IMR-90 (cell line): ENCODE data around the gene TLK2.
"Not testable (repeated sequence)": the region's sequence is repeated elsewhere in the genome, so short reads cannot be mapped to it uniquely, and the experiment has no call there.

Experiments used
- BHLHE40 ChIP-seq: fragments of 150-350 bp; IDR thresholded peaks from 2 replicates; pipeline ENCODE4 v1.6.1; 2016; ENCODE audit warnings: mild to moderate bottlenecking, low read depth, low read length
- CEBPB ChIP-seq: IDR thresholded peaks from 2 replicates; pipeline ENCODE4 v1.6.1; 2012; ENCODE audit warnings: low read depth, low read length, improper control_type of control experiment
- CTCF ChIP-seq: conservative IDR thresholded peaks from 2 replicates; pipeline ENCODE4 v1.5.1; 2012; ENCODE audit warnings: mild to moderate bottlenecking, low read depth, low read length, improper control_type of control experiment
- FOS ChIP-seq: fragments of 150-350 bp; IDR thresholded peaks from 2 replicates; pipeline ENCODE4 v1.6.1; 2016; ENCODE audit warnings: low read depth, low read length
- MAFK ChIP-seq: IDR thresholded peaks from 2 replicates; pipeline ENCODE4 v1.6.1; 2012; ENCODE audit warnings: low read depth, low read length, improper control_type of control experiment
- POLR2A ChIP-seq: IDR thresholded peaks from 2 replicates; pipeline ENCODE4 v1.6.1; 2012; ENCODE audit warnings: mild to moderate bottlenecking, low read depth, low read length
- RAD21 ChIP-seq: IDR thresholded peaks from 2 replicates; pipeline ENCODE4 v1.6.1; 2012; ENCODE audit warnings: low read length, improper control_type of control experiment
- RCOR1 ChIP-seq: IDR thresholded peaks from 2 replicates; pipeline ENCODE4 v1.6.1; 2012; ENCODE audit warnings: mild to moderate bottlenecking, low read length, improper control_type of control experiment; ENCODE audit not compliant: insufficient replicate concordance
- RFX5 ChIP-seq: IDR thresholded peaks from 2 replicates; pipeline ENCODE4 v1.8.0; 2012; ENCODE audit warnings: low read depth, mild to moderate bottlenecking, low read length, moderate library complexity
- SMC3 ChIP-seq: fragments of 150-350 bp; IDR thresholded peaks from 2 replicates; pipeline ENCODE4 v1.6.1; 2016; ENCODE audit warnings: low read depth, mild to moderate bottlenecking, antibody characterized with exemption, low read length, moderate library complexity
- USF2 ChIP-seq: fragments of 150-350 bp; IDR thresholded peaks from 2 replicates; pipeline ENCODE4 v1.6.1; 2017; ENCODE audit warnings: mild to moderate bottlenecking, antibody characterized with exemption, low read length, low read depth

- not testable (repeated sequence) for TF ChIP-seq CTCF, RAD21, USF2, POLR2A, RFX5, SMC3, BHLHE40, CEBPB, MAFK, RCOR1, FOS
Observed at GRCh38 chr17:62603783-62604182, 125.2 kb downstream of the TLK2 start.
